Astrocyte (in vitro differentiated cells and primary cell): Measurements from ENCODE around the gene SPATC1L.

ENCODE experiments used
- CTCF ChIP-seq: IDR thresholded peaks from 2 replicates; pipeline ENCODE4 v1.5.1; 2011; ENCODE audit warnings: low read depth, mild to moderate bottlenecking, inconsistent platforms, low read length, moderate library complexity; ENCODE audit not compliant: insufficient read depth
- EZH2 ChIP-seq: IDR thresholded peaks from 2 replicates; pipeline ENCODE4 v1.6.1; 2012; ENCODE audit warnings: mild to moderate bottlenecking, low read length, inconsistent platforms; ENCODE audit not compliant: insufficient read depth

- no peak for TF ChIP-seq CTCF
- no peak for TF ChIP-seq EZH2
Observed at GRCh38 chr21:46128933-46129571, 55.2 kb downstream of the SPATC1L start.
